HEK293T (cell line): ENCODE data around the gene HOXC12.

Source experiments
- ARNT ChIP-seq: fragments of 450-650 bp; IDR thresholded peaks from 2 replicates; pipeline ENCODE4 v1.6.1; 2017; ENCODE audit warnings: mild to moderate bottlenecking
- BHLHE40 ChIP-seq: fragments of 450-650 bp; IDR thresholded peaks from 2 replicates; pipeline ENCODE4 v1.6.1; 2016; ENCODE audit warnings: mild to moderate bottlenecking, moderate library complexity, borderline replicate concordance
- ELF4 ChIP-seq: fragments of 450-650 bp; IDR thresholded peaks from 2 replicates; pipeline ENCODE4 v1.6.1; 2017; ENCODE audit warnings: antibody characterized with exemption
- FOXA1 ChIP-seq: fragments of 450-650 bp; IDR thresholded peaks from 2 replicates; pipeline ENCODE4 v1.6.1; 2016; ENCODE audit warnings: mild to moderate bottlenecking
- FOXK2 ChIP-seq: fragments of 450-650 bp; IDR thresholded peaks from 2 replicates; pipeline ENCODE4 v1.6.1; 2016; ENCODE audit warnings: mild to moderate bottlenecking
- FOXM1 ChIP-seq: fragments of 450-650 bp; IDR thresholded peaks from 2 replicates; pipeline ENCODE4 v1.6.1; 2017; ENCODE audit warnings: mild to moderate bottlenecking, borderline replicate concordance
- HDGF ChIP-seq: fragments of 450-650 bp; IDR thresholded peaks from 2 replicates; pipeline ENCODE4 v1.6.1; 2017; ENCODE audit warnings: antibody characterized with exemption, borderline replicate concordance
- L3MBTL2 ChIP-seq: fragments of 450-650 bp; conservative IDR thresholded peaks from 2 replicates; pipeline ENCODE4 v1.6.1; 2016; ENCODE audit warnings: mild to moderate bottlenecking
- LEF1 ChIP-seq: fragments of 450-650 bp; IDR thresholded peaks from 2 replicates; pipeline ENCODE4 v1.6.1; 2017; ENCODE audit warnings: mild to moderate bottlenecking, borderline replicate concordance
- PKNOX1 ChIP-seq: fragments of 450-650 bp; IDR thresholded peaks from 2 replicates; pipeline ENCODE4 v1.6.1; 2016
- SP1 ChIP-seq: fragments of 450-650 bp; IDR thresholded peaks from 2 replicates; pipeline ENCODE4 v1.6.1; 2017
- SUZ12 ChIP-seq: fragments of 450-650 bp; IDR thresholded peaks from 2 replicates; pipeline ENCODE4 v1.6.1; 2016; ENCODE audit warnings: mild to moderate bottlenecking
- TARDBP ChIP-seq: fragments of 450-650 bp; IDR thresholded peaks from 2 replicates; pipeline ENCODE4 v1.6.1; 2016
- ZNF384 ChIP-seq: fragments of 450-650 bp; IDR thresholded peaks from 2 replicates; pipeline ENCODE4 v1.6.1; 2016

- TF ChIP-seq SUZ12 (no peak), PKNOX1 (no peak), BHLHE40 (no peak), FOXM1 (no peak), ZNF384 (no peak), SP1 (no peak), L3MBTL2 (no peak), HDGF (no peak), FOXK2 (no peak), FOXA1 (no peak), ELF4 (no peak), TARDBP (no peak), ARNT (no peak), LEF1 (no peak)
Measured at GRCh38 chr12:53916788-53917655, 37.7 kb upstream of the HOXC12 start.
